Coronary artery (tissue), 2 donors: ENCODE results near the gene KIRREL3.

ENCODE experiments used
- DNase-seq: peaks from one replicate; pipeline ENCODE4 v3.0.0-alpha.2; 2017; ENCODE audit warnings: low spot score
- H3K27ac ChIP-seq, 2 donors: fragments of 200-600 bp; sonication (generic); one replicate each; pipeline ENCODE4 v1.5.1; 2016 to 2019
- H3K4me3 ChIP-seq: fragments of 200-600 bp; sonication (generic); 2 replicates; pipeline ENCODE4 v1.5.1; 2016; ENCODE audit warnings: mild to moderate bottlenecking, moderate library complexity
- TF ChIP-seq, protein P1 (sequence below): fragments of 200-600 bp; sonication (generic); IDR thresholded peaks from one replicate; pipeline ENCODE4 v1.5.1; 2019; ENCODE audit warnings: antibody characterized with exemption

KIRREL3 gene

DNA sequence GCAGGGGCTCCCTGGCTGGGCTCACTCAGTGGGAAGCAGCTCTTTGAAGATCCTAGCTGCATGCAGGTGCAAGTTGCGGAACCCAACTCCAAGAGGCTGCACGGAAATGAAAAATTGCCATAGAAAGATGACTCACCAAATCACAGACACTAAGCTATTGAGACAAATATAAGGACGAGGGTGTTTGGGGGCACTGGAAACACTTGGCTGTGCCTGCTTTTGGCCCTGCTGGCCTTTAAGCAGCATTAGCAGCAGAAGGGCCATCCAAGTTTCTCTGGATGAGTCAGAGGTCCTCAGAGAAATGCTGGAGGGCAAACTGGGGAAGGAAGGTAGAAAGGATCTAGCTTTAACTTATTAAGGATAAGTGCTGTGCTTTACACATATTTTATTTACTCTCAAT, 282.3 kb downstream of the KIRREL3 start:
- Histone ChIP-seq H3K27ac (no peak overlapping the region), H3K4me3 (no peak overlapping the region)
- DNase-seq: no peak
- TF ChIP-seq, protein P1, sequence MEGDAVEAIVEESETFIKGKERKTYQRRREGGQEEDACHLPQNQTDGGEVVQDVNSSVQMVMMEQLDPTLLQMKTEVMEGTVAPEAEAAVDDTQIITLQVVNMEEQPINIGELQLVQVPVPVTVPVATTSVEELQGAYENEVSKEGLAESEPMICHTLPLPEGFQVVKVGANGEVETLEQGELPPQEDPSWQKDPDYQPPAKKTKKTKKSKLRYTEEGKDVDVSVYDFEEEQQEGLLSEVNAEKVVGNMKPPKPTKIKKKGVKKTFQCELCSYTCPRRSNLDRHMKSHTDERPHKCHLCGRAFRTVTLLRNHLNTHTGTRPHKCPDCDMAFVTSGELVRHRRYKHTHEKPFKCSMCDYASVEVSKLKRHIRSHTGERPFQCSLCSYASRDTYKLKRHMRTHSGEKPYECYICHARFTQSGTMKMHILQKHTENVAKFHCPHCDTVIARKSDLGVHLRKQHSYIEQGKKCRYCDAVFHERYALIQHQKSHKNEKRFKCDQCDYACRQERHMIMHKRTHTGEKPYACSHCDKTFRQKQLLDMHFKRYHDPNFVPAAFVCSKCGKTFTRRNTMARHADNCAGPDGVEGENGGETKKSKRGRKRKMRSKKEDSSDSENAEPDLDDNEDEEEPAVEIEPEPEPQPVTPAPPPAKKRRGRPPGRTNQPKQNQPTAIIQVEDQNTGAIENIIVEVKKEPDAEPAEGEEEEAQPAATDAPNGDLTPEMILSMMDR: no peak

DNA sequence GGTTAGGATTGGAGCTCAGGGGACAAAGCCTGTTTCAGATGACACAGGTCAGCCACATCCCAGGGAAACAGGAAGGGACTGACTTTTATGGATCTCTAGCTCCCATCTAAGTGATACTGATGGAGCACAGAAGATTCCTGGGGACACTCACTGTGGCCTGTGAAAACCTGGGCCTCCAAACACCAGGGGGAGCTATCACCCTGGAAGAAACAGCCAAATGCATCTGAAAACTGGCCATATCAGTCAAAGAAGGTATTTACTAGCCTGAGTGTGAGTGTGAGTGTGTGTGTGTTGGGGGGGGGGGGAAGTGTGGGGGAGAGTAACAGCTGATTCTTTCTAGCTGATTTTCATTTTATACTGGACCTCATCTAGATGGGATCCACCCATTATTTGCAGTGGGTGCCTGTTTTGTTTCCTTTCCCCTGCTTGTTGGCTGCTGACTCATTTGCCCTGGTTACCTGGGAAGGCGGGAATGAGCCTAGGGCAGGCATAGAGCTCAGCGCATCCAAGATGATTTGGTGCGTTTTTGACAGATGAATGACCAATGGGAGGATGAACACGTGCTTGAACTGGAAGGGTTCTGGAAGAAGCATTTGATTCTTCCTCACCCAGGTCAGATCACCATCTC, 284.0 kb downstream of the KIRREL3 start:
- Histone ChIP-seq H3K27ac (no peak overlapping the region), H3K4me3 (no peak overlapping the region)
- DNase-seq: no peak
- TF ChIP-seq, protein P1: peak; percentile 21

DNA sequence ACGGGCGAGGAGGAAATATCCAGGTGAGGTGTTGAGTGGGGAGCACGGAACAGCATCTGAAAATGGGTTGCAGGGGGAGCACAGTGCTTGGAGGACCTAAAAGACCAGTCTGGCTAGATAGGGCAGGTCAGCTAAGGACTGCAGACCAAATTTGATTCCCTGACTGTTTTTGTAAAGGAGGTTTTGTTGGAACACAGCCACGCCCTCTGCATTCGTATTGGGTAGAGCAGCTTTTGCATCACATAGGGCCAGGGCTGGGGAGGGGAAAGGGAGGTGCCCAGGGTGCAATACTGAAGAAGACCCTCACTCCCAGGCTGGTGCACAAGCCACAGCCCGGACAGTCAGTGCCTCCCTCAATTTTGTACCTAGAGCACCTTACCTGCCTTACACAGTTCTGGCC, 286.8 kb downstream of the KIRREL3 start:
- H3K4me3 ChIP-seq: no peak overlapping the region
- DNase-seq: no peak
- no peak overlapping the region for H3K27ac ChIP-seq
- TF ChIP-seq, protein P1: no peak

DNA sequence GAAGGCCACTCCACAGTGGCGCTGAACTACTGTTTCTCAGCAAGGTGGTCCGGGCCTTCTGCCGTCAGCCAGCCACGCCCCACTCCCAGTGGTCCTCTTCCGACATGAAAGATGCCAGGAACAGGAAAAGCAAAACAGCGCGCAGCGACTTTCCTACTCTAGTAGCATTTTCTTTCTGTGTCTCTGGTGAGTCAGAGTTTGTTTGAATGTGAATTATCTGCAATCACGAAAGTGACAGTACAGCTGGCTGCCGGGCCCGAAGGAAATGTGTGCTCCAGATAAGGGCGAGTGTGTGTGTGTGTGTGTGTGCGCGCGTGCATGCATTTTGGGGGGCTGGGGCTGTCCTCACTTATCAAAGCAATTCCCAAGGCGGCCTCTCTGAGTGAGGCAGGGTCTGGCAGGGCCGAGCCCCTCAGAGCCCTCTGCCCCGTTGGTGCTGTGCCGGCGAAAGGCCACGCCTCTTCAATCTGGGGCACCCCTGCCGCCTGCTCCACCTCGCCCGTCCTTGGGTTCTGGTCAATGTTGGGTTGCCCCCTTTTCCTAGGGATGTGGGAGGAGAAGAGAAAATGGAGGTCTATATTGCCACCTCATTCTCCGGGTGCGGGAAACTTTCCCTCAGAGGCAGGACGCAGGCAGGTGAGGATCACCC, 288.5 kb downstream of the KIRREL3 start:
- H3K4me3 ChIP-seq: no peak overlapping the region
- H3K27ac ChIP-seq: no peak overlapping the region
- TF ChIP-seq, protein P1: no peak
- no peak for DNase-seq

DNA sequence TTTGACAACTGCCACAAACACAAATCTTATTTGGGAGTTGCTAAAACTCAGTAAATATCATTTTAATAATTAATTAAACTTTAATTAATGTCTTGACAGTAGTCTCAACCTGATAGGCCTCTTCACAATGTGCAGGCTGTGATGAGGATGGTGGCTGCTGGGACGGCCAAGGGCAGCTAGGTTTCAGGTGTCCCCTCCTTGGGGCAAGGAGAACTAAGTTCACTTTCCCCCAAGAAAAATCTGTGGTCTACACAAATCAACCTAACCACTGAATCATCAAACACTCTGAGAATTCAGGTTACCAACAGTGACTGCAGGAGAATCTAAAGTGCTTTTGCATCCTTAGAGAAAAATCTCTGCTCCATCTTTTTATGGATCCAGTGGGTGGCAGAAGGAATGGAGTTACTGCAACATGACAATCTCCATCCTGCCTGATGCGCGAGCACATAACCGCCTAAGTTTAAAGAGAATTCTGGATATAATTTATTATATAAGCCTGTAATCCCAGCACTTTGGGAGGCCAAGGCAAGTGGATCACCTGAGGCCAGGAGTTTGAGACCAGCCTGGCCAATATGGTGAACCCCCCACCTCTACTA, 289.7 kb downstream of the KIRREL3 start:
- H3K27ac ChIP-seq: no peak overlapping the region
- no peak for DNase-seq
- no peak overlapping the region for H3K4me3 ChIP-seq
- TF ChIP-seq, protein P1: no peak

DNA sequence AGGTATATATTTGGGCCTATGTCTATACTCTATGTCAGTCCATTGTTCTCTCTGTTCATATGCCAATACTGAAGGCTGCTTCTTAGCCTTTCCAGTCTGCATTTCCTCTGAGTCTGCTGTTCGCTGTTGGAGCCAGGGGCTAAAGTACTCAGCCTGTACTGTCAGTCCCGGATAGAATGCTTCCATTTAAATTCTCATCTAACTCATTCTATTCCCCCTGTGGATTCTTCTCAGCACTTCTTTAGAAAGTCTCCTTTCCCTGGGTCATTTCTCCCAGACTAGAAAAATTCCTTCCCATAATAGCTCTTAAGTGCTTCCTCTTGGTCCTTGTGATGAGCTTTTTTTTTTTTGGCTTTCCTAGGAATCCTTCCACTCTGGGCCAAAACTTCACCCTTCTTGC, 293.1 kb downstream of the KIRREL3 start:
- H3K27ac ChIP-seq: no peak overlapping the region
- DNase-seq: no peak
- TF ChIP-seq, protein P1: no peak
- H3K4me3 ChIP-seq: no peak overlapping the region

DNA sequence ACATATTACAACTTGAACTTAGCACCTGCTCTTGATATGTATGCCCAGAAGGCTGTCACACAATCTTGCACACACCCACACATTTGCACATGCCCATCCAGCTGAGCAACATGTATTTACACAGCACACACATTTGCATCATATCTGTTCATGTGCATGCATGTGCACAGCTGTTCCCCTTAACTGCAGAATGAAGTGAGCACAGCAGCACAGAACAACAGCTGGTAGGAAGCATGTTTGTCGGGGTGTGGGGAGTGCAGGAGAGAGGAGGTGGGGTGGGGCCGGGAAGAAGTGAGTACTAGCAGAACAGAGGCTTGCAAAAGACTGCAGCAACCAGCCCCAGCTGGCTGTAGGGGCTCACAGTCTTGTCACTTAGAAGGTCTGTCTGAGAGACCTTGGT, 296.5 kb downstream of the KIRREL3 start:
- TF ChIP-seq, protein P1: no peak
- H3K27ac ChIP-seq: no peak overlapping the region
- DNase-seq: no peak
- H3K4me3 ChIP-seq: no peak overlapping the region
